OCI-LY7 (cell line): ENCODE results near the gene GRK5. TPM values are rescaled to one million over a fixed set of nuclear protein-coding genes. Genes with fewer than 3 reads are reported as not detected.
A peak's percentile ranks its signal among the peaks of the same experiment; 100 is the strongest.

ENCODE experiments used
- BruUV-seq: library from RNA; stranded (reverse); fragments of 400-500 nt; replicated peaks from 2 replicates; lab custom pipeline; 2021; lab: Mats Ljungman, UMichigan
- CTCF ChIA-PET: fragments of 300-600 bp; sonication (Branson Sonifier 250); formaldehyde crosslinking; loops from one replicate; lab custom pipeline; 2022; ENCODE audit warnings: antibody characterized with exemption; ENCODE audit not compliant: unreplicated experiment; lab: Charles Lee
- POLR2A ChIA-PET: fragments of 300-600 bp; sonication (Branson Sonifier 250); formaldehyde crosslinking; loops from one replicate; lab custom pipeline; 2022; ENCODE audit warnings: antibody characterized with exemption; lab: Charles Lee
- DNase-seq: peaks from one replicate; pipeline ENCODE4 v3.0.0-alpha.2; 2015; ENCODE audit warnings: low spot score
- H2AFZ ChIP-seq: fragments of 200-600 bp; sonication (generic), shearing (Covaris generic); 2 replicates; pipeline ENCODE4 v1.6.1; 2014; ENCODE audit warnings: mild to moderate bottlenecking, antibody characterized with exemption, low read length, moderate library complexity
- H3K27ac ChIP-seq: fragments of 200-600 bp; sonication (generic); 2 replicates; pipeline ENCODE4 v1.5.1; 2014; ENCODE audit warnings: mixed run types, low read depth, mild to moderate bottlenecking, moderate library complexity, low read length, inconsistent platforms; ENCODE audit not compliant: poor library complexity, severe bottlenecking
- H3K36me3 ChIP-seq: fragments of 200-600 bp; sonication (generic); 2 replicates; pipeline ENCODE4 v1.6.1; 2014; ENCODE audit warnings: mild to moderate bottlenecking, antibody characterized with exemption, low read length, moderate library complexity, mixed read lengths; ENCODE audit not compliant: insufficient read depth
- H3K4me1 ChIP-seq: fragments of 200-600 bp; sonication (generic); 2 replicates; pipeline ENCODE4 v1.5.1; 2014; ENCODE audit warnings: mild to moderate bottlenecking, low read length; ENCODE audit not compliant: insufficient read depth, poor library complexity, severe bottlenecking
- H3K4me2 ChIP-seq: fragments of 200-600 bp; sonication (generic); 2 replicates; pipeline ENCODE4 v1.6.1; 2014; ENCODE audit warnings: mild to moderate bottlenecking, low read length
- H3K4me3 ChIP-seq: fragments of 200-600 bp; sonication (generic); 2 replicates; pipeline ENCODE4 v1.5.1; 2014; ENCODE audit warnings: mild to moderate bottlenecking, low read depth, low read length; ENCODE audit not compliant: poor library complexity, severe bottlenecking
- H3K79me2 ChIP-seq: fragments of 200-600 bp; sonication (generic); 2 replicates; pipeline ENCODE4 v1.6.1; 2016; ENCODE audit warnings: low read depth, mild to moderate bottlenecking, low read length, moderate library complexity, mixed read lengths; ENCODE audit not compliant: insufficient read depth
- H3K9me2 ChIP-seq: fragments of 200-600 bp; sonication (generic); 2 replicates; pipeline ENCODE4 v1.6.1; 2016; ENCODE audit warnings: mild to moderate bottlenecking, low read length, mixed read lengths; ENCODE audit not compliant: insufficient read depth
- H3K9me3 ChIP-seq: fragments of 200-600 bp; sonication (generic); 2 replicates; pipeline ENCODE4 v1.6.1; 2014; ENCODE audit warnings: mild to moderate bottlenecking, mixed run types, low read length, mixed read lengths
- H4K20me1 ChIP-seq: fragments of 200-600 bp; sonication (generic); 2 replicates; pipeline ENCODE4 v1.6.1; 2014; ENCODE audit warnings: mild to moderate bottlenecking, antibody characterized with exemption, low read length, moderate library complexity, mixed read lengths; ENCODE audit not compliant: insufficient read depth
- EZH2phosphoT487 ChIP-seq: fragments of 200-600 bp; sonication (generic); IDR thresholded peaks from 2 replicates; pipeline ENCODE4 v1.6.1; 2018; ENCODE audit warnings: low read depth, borderline replicate concordance, mild to moderate bottlenecking, mixed run types, antibody characterized with exemption, low read length, moderate library complexity, mixed read lengths
- intact Hi-C: fragments of 100-400 bp; cut with micrococcal nuclease; formaldehyde crosslinking; loops from one replicate; pipeline ENCODE4 v1.10.0; 2022; ENCODE audit not compliant: unreplicated experiment
- total RNA-seq, 2 experiments: library from RNA; depleted of rRNA in 1 of 2; stranded (reverse); fragments of >200 nt in 1 of 2; shearing (Covaris generic) in 1 of 2; gene quantifications; 2 replicates each; pipeline ENCODE4 v1.2.3, GENCODE V29; 2014 to 2022
- TF ChIP-seq, protein P1 (sequence below): fragments of 200-600 bp; sonication (generic); conservative IDR thresholded peaks from 2 replicates; pipeline ENCODE4 v1.5.1; 2014; ENCODE audit warnings: mild to moderate bottlenecking, antibody characterized with exemption, low read length, moderate library complexity, mixed read lengths

The GRK5 gene
- total RNA-seq, 2 experiments from 2014 or later = 4.7 to 10.2 TPM

DNA sequence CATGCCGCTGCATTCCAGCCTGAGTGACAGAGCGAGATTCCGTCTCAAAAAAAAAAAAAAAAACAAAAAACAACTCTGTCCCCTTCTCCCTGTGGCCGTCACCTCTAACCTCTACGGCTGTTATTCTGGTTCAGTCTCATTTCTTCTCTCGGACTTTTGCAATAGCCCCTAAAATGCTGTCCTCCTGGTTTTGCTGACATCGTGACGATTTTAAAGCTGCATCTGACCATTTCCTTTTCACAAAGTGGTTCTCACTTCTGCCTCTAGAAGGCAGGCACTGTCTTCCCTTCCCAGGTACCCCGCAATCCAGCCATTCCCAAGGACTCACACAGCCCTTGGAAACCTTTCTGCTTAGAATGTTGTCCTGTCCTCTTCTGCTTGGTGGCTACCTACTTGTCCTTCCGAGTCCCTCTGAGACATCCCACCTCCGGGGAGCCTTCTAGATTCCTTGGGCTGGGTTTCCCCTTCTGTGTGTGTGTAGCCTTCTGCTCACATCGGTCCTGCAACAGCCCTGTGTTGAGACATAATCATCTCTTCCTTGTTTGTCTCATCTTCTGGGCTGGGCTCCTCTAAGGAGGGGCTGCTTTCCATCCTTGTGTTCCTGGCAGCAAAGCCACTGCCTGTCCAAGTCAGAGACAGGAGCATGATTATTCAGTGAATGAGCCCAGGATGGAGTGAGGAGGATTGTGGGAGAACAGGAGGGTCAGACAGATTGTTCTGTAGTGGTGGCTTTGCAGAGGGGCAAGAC, 83.1 kb downstream of the GRK5 start:
- Histone ChIP-seq H3K27ac (no peak overlapping the region), H3K9me2 (no peaks in the 10 kb centered on the region), H3K9me3 (no peaks in the 10 kb centered on the region), H3K79me2 (no peaks in the 10 kb centered on the region), H3K4me1 (peaks cover 51% of the 10 kb centered on the region), H4K20me1 (no peaks in the 10 kb centered on the region), H2AFZ (no peak overlapping the region), H3K4me2 (no peak overlapping the region), H3K4me3 (no peak overlapping the region), H3K36me3 (no peaks in the 10 kb centered on the region)
- intact Hi-C loops = no loop called here
- no peak for TF ChIP-seq EZH2phosphoT487
- TF ChIP-seq, protein P1, sequence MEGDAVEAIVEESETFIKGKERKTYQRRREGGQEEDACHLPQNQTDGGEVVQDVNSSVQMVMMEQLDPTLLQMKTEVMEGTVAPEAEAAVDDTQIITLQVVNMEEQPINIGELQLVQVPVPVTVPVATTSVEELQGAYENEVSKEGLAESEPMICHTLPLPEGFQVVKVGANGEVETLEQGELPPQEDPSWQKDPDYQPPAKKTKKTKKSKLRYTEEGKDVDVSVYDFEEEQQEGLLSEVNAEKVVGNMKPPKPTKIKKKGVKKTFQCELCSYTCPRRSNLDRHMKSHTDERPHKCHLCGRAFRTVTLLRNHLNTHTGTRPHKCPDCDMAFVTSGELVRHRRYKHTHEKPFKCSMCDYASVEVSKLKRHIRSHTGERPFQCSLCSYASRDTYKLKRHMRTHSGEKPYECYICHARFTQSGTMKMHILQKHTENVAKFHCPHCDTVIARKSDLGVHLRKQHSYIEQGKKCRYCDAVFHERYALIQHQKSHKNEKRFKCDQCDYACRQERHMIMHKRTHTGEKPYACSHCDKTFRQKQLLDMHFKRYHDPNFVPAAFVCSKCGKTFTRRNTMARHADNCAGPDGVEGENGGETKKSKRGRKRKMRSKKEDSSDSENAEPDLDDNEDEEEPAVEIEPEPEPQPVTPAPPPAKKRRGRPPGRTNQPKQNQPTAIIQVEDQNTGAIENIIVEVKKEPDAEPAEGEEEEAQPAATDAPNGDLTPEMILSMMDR = no peak
- ChIA-PET POLR2A (interaction anchor here (0.6 to 2.6 kb wide), 2 partner anchors 15 to 1905 kb away, joined by 3 to 12 read pairs; no protein-coding TSS in a partner anchor), CTCF (no interaction called here)
- DNase-seq = no peak
- BruUV-seq = no TSS peak

DNA sequence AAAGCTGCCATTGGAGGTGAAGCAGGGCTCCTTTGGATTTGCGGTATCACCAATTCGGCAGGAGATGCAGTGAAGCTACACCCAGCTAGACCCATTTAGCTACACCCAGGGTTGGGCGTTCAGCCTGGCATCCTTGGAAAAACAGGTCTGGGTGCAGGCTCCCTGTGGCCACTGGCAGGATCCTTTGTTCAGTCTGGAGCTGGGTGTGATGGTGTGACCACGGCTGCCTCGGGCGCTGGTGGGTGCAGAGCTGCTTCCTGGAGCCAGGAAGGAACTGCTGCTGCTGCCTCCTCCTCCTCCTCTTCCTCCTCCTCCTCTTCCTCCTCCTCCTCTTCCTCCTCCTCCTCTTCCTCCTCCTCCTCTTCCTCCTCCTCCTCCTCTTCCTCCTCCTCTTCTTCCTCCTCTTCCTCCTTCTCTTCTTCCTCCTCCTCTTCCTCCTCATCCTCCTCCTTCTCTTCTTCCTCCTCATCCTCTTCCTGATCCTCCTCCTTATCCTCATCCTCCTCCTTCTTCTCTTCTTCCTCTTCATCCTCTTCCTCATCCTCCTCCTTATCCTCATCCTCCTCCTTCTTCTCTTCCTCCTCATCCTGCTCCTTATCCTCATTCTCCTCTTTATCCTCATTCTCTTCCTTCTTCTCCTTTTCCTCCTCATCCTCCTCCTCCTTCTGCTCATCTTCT, 84.0 kb downstream of the GRK5 start:
- Histone ChIP-seq H3K4me2 (no peak overlapping the region), H3K9me2 (no peaks in the 10 kb centered on the region), H2AFZ (no peak overlapping the region), H3K4me1 (peaks cover 44% of the 10 kb centered on the region), H3K79me2 (no peaks in the 10 kb centered on the region), H4K20me1 (no peaks in the 10 kb centered on the region), H3K36me3 (no peaks in the 10 kb centered on the region), H3K9me3 (no peaks in the 10 kb centered on the region), H3K4me3 (no peak overlapping the region), H3K27ac (peak overlapping the region; percentile 66)
- intact Hi-C loops = no loop called here
- POLR2A ChIA-PET = interaction anchor here (0.6 kb wide), 1 partner anchor 1906 kb away, joined by 3 read pairs; no protein-coding TSS in a partner anchor
- no TSS peak for BruUV-seq
- CTCF ChIA-PET = no interaction called here
- DNase-seq = no peak
- TF ChIP-seq, protein P1 = no peak
- no peak for TF ChIP-seq EZH2phosphoT487
